Smooth muscle cell (in vitro differentiated cells): Measurements from ENCODE around the gene PTPN12. TPM values are rescaled to one million over a fixed set of nuclear protein-coding genes. Genes with fewer than 3 reads are reported as not detected.

ENCODE experiments used
- DNase-seq: peaks from one replicate; lab custom pipeline; 2025; ENCODE audit not compliant: unreplicated experiment; lab: John Stamatoyannopoulos, UW
- H2AFZ ChIP-seq: fragments of 200-600 bp; sonication (generic); 2 replicates; pipeline ENCODE4 v1.6.0; 2016; ENCODE audit warnings: antibody characterized with exemption, low read depth, mild to moderate bottlenecking
- H3F3A ChIP-seq: fragments of 200-600 bp; sonication (generic); 2 replicates; pipeline ENCODE4 v1.6.0; 2017; ENCODE audit warnings: antibody characterized with exemption, low read depth
- H3K27ac ChIP-seq: fragments of 200-600 bp; sonication (generic); 2 replicates; pipeline ENCODE4 v1.5.1; 2016; ENCODE audit warnings: low read depth, mild to moderate bottlenecking
- H3K27me3 ChIP-seq: fragments of 200-600 bp; sonication (generic); 2 replicates; pipeline ENCODE4 v1.6.1; 2016; ENCODE audit warnings: low read depth, mild to moderate bottlenecking
- H3K36me3 ChIP-seq: fragments of 200-600 bp; sonication (generic); 2 replicates; pipeline ENCODE4 v1.5.1; 2016; ENCODE audit warnings: low read depth
- H3K4me1 ChIP-seq: fragments of 200-600 bp; sonication (generic); 2 replicates; pipeline ENCODE4 v1.5.1; 2016; ENCODE audit warnings: low read depth
- H3K4me2 ChIP-seq: fragments of 200-600 bp; sonication (generic); 2 replicates; pipeline ENCODE4 v1.6.0; 2016; ENCODE audit warnings: mild to moderate bottlenecking
- H3K4me3 ChIP-seq: fragments of 200-600 bp; sonication (generic); 2 replicates; pipeline ENCODE4 v1.5.1; 2016; ENCODE audit warnings: mild to moderate bottlenecking
- H3K79me2 ChIP-seq: fragments of 200-600 bp; sonication (generic); 2 replicates; pipeline ENCODE4 v1.6.0; 2016; ENCODE audit warnings: low read depth, mild to moderate bottlenecking
- H3K9ac ChIP-seq: fragments of 200-600 bp; sonication (generic); 2 replicates; pipeline ENCODE4 v1.6.0; 2016; ENCODE audit warnings: low read depth
- H3K9me3 ChIP-seq: fragments of 200-600 bp; sonication (generic); replicated peaks from 2 replicates; pipeline ENCODE4 v1.5.1; 2016; ENCODE audit warnings: low read depth
- H4K20me1 ChIP-seq: fragments of 200-600 bp; sonication (generic); 2 replicates; pipeline ENCODE4 v1.6.0; 2016; ENCODE audit warnings: low read depth
- CTCF ChIP-seq: fragments of 200-600 bp; sonication (generic); IDR thresholded peaks from 2 replicates; pipeline ENCODE4 v1.5.1; 2017; ENCODE audit warnings: borderline replicate concordance, mild to moderate bottlenecking, antibody characterized with exemption; ENCODE audit not compliant: insufficient read depth, poor library complexity, severe bottlenecking
- WGBS: methylation state at CpG from one replicate; pipeline ENCODE4 v1.1.7; 2016; ENCODE audit warnings: low lambda C conversion rate; 5-methylcytosine and 5-hydroxymethylcytosine counted together
- polyA plus RNA-seq: library from polyadenylated mRNA; unstranded; fragments of >200 nt; fragmentation: Nextera tagmentation; extraction: Ambion mirVana; gene quantifications from 2 replicates; pipeline ENCODE4 v1.2.1, GENCODE V29; 2016
- total RNA-seq: library from RNA; depleted of rRNA; stranded (reverse); fragments of >200 nt; gene quantifications from 2 replicates; pipeline ENCODE4 v1.2.3, GENCODE V29; 2014

Gene PTPN12
- total and polyA plus RNA-seq, 2 experiments from 2014 or later: 12.3 to 85.2 TPM

DNA sequence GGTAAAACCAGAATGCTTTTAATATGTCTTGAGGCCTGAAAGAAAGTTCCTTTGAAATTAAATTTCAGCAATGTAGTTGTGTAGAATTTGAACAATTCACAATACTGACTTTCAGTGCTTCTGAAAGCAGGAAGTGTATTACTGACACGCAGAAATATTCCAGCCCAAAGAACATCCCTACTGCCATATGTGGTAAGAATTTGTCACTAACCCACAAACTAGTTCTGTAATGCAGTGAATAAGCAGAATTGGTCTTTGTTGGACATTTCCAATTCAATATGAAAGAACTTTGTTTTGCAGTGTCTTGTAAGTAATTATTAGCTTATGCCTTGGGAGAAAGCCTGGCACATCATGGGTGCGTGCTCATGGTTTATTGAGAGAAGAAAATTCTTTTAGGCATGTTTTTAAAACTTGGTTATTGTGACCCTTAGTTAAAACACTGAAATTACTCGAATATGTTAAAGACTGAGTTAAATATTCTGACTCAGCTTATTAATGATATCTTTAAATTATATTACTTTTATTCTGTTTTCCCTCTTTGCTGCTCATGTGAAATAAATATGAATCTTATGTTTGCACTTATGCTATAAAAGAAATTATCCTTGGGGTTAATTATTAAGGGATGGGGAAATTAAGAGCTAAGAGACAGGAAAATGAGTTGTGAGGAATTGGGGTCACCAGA lies 33.4 kb downstream of the PTPN12 start:
- Histone ChIP-seq H3K27me3 (no peaks in the 10 kb centered on the region), H3K36me3 (no peaks in the 10 kb centered on the region), H3K4me2 (peak overlapping the region; percentile 58), H3K27ac (peak overlapping the region; percentile 81), H3K4me3 (no peak overlapping the region), H3K79me2 (peaks cover 88% of the 10 kb centered on the region), H3K9me3 (no peaks in the 10 kb centered on the region), H3K4me1 (peaks cover 5% of the 10 kb centered on the region), H3F3A (no peaks in the 10 kb centered on the region), H4K20me1 (peaks cover 88% of the 10 kb centered on the region), H3K9ac (peak overlapping the region; percentile 26), H2AFZ (no peak overlapping the region)
- WGBS: 68% methylated on average over 3 of the region's 3 CpGs
- TF ChIP-seq CTCF: no peak
- DNase-seq: no peak

DNA sequence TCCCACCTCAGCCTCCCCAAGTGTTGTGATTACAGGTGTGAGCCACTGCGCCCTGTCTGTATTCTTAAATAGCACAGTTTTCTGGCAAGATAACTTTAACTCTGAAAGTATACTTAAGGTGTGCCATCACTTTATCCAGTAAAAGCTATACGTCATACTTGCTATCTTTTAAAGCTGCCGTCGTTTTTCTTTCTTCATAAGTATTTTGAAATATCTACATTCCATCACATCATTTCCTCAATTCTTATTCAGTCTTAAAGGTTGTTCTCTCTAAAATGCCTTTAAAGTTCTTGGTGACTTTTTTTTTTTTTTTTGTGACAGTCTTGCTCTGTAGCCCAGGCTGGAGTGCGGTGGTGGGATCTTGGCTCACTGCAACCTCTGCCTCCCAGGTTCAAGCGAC lies 34.7 kb downstream of the PTPN12 start:
- no peak overlapping the region for H3K4me2 ChIP-seq

GRCh38 chr7:77575187-77575586 lies 38.1 kb downstream of the PTPN12 start:
- 94% methylated on average over 7 of the region's 7 CpGs for WGBS
- Histone ChIP-seq H3K27ac (no peak overlapping the region), H3K4me1 (peaks cover 2% of the 10 kb centered on the region), H3K4me2 (no peak overlapping the region), H3K27me3 (no peaks in the 10 kb centered on the region), H3K79me2 (peaks cover 76% of the 10 kb centered on the region), H3F3A (no peaks in the 10 kb centered on the region), H4K20me1 (peaks cover 83% of the 10 kb centered on the region), H3K9me3 (no peaks in the 10 kb centered on the region), H3K9ac (no peak overlapping the region), H2AFZ (no peak overlapping the region), H3K36me3 (peaks cover 4% of the 10 kb centered on the region), H3K4me3 (no peak overlapping the region)
- TF ChIP-seq CTCF: no peak
- no peak for DNase-seq

More for the DNA sequence above, 34.7 kb downstream of the PTPN12 start:
- Histone ChIP-seq H3K27me3 (no peaks in the 10 kb centered on the region), H3K27ac (no peak overlapping the region), H3K36me3 (peaks cover 4% of the 10 kb centered on the region), H3K9me3 (no peaks in the 10 kb centered on the region), H3F3A (no peaks in the 10 kb centered on the region), H3K9ac (no peak overlapping the region), H3K4me1 (peaks cover 5% of the 10 kb centered on the region), H3K79me2 (peaks cover 86% of the 10 kb centered on the region), H2AFZ (no peak overlapping the region), H4K20me1 (peaks cover 88% of the 10 kb centered on the region), H3K4me3 (no peak overlapping the region)
- TF ChIP-seq CTCF: no peak
- 93% methylated on average over 6 of the region's 6 CpGs for WGBS
- no peak for DNase-seq

- no peaks in the 10 kb centered on the region for H3K27me3 ChIP-seq
- WGBS: 97% methylated on average over 3 of the region's 3 CpGs
- H3K36me3 ChIP-seq: peaks cover 10% of the 10 kb centered on the region
- no peak overlapping the region for H3K4me2 ChIP-seq
- H3K4me3 ChIP-seq: no peak overlapping the region
- H3K9me3 ChIP-seq: no peaks in the 10 kb centered on the region
- no peak for TF ChIP-seq CTCF
- no peaks in the 10 kb centered on the region for H3F3A ChIP-seq
- H3K9ac ChIP-seq: no peak overlapping the region
- no peak overlapping the region for H2AFZ ChIP-seq
- DNase-seq: no peak
- peaks cover 76% of the 10 kb centered on the region for H3K79me2 ChIP-seq
- H4K20me1 ChIP-seq: peaks cover 85% of the 10 kb centered on the region
- no peak overlapping the region for H3K27ac ChIP-seq
- H3K4me1 ChIP-seq: no peaks in the 10 kb centered on the region
These were observed 39.8 kb downstream of the PTPN12 start for GRCh38 chr7:77576856-77577255.
